Prostate gland (tissue), 2 donors: ENCODE measurements around the gene DZIP3. TPM values are rescaled to one million over a fixed set of nuclear protein-coding genes. Genes with fewer than 3 reads are reported as not detected.

ENCODE experiments used
- DNase-seq: peaks from one replicate; pipeline ENCODE4 v3.0.0-alpha.2; 2019; ENCODE audit warnings: low spot score
- H3K27ac ChIP-seq, 2 donors: fragments of 200-600 bp; sonication (generic); 2 replicates each; pipeline ENCODE4 v1.5.1; 2017 to 2019
- H3K27me3 ChIP-seq: fragments of 200-600 bp; sonication (generic); replicated peaks from 2 replicates; pipeline ENCODE4 v1.5.1; 2019; ENCODE audit not compliant: insufficient read depth
- H3K36me3 ChIP-seq, 2 donors: fragments of 200-600 bp; sonication (generic); 1 replicate in 1 of 2; 2 replicates in 1 of 2; pipeline versions ENCODE4 v1.5.1 to v1.8.1; 2017 to 2019
- H3K4me1 ChIP-seq: fragments of 200-600 bp; sonication (generic); replicated peaks from 2 replicates; pipeline ENCODE4 v1.5.1; 2019
- H3K4me3 ChIP-seq, 2 donors: fragments of 200-600 bp; sonication (generic); 2 replicates each; pipeline ENCODE4 v1.5.1; 2017 to 2019
- H3K9me3 ChIP-seq: fragments of 200-600 bp; sonication (generic); 2 replicates; pipeline ENCODE4 v1.5.1; 2017
- POLR2A ChIP-seq: fragments of 450-650 bp; IDR thresholded peaks from one replicate; pipeline ENCODE4 v1.6.1; 2016; ENCODE audit warnings: antibody characterized with exemption, mild to moderate bottlenecking
- POLR2AphosphoS5 ChIP-seq: sonication (generic); formaldehyde crosslinking; IDR thresholded peaks from one replicate; pipeline ENCODE4 v1.6.1; 2017; ENCODE audit warnings: antibody characterized with exemption
- WGBS: methylation state at CpG from one replicate; pipeline ENCODE4 v1.1.5; 2018; 5-methylcytosine and 5-hydroxymethylcytosine counted together
- intact Hi-C: fragments of 100-400 bp; cut with DNase I; formaldehyde crosslinking; loops from one replicate; pipeline ENCODE4 v1.14.2; 2022
- total RNA-seq, 2 donors: library from RNA; depleted of rRNA; stranded (reverse); fragments of >200 nt; gene quantifications; one replicate each; pipeline ENCODE4 v1.1.0, GENCODE V29; 2016
- TF ChIP-seq, protein P1 (sequence below), 4 experiments: fragments of 200-600 bp in 2 of 4; fragments of 450-650 bp in 2 of 4; sonication (generic) in 2 of 4; IDR thresholded peaks; 1 replicate in 3 of 4; 2 replicates in 1 of 4; pipeline ENCODE4 v1.5.1; 2016 to 2019; ENCODE audit warnings: antibody characterized with exemption in 4 of 4, mild to moderate bottlenecking in 2 of 4, moderate library complexity in 2 of 4

DZIP3 gene
- total RNA-seq, 2 donors from 2014 or later: 9.8 to 22.2 TPM

DNA sequence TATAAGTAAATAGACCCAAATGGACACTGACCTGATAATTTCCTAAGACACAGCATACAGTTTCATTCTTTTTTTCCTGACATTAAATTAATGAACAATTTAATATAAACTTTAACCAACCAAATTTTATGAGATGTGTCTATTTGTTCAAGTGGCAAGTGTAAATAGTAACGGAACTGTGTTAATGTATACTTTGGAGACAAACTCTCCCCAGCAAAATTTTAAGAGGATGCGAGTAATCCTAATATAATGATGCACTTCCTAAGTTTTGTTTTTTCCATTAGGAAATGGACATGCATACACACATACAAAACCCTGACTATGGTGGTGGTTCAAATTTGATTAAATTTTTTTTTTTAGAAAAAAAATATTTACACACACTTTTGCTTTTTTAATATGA lies 40.6 kb upstream of the DZIP3 start:
- Histone ChIP-seq H3K36me3 (no peaks in the 10 kb centered on the region), H3K9me3 (no peaks in the 10 kb centered on the region), H3K27me3 (no peaks in the 10 kb centered on the region), H3K27ac (no peak overlapping the region), H3K4me3 (no peak overlapping the region), H3K4me1 (no peaks in the 10 kb centered on the region)
- no peak for DNase-seq
- intact Hi-C loops: no loop called here
- no peak for TF ChIP-seq POLR2A
- 68% methylated on average over 2 of the region's 2 CpGs for WGBS

DNA sequence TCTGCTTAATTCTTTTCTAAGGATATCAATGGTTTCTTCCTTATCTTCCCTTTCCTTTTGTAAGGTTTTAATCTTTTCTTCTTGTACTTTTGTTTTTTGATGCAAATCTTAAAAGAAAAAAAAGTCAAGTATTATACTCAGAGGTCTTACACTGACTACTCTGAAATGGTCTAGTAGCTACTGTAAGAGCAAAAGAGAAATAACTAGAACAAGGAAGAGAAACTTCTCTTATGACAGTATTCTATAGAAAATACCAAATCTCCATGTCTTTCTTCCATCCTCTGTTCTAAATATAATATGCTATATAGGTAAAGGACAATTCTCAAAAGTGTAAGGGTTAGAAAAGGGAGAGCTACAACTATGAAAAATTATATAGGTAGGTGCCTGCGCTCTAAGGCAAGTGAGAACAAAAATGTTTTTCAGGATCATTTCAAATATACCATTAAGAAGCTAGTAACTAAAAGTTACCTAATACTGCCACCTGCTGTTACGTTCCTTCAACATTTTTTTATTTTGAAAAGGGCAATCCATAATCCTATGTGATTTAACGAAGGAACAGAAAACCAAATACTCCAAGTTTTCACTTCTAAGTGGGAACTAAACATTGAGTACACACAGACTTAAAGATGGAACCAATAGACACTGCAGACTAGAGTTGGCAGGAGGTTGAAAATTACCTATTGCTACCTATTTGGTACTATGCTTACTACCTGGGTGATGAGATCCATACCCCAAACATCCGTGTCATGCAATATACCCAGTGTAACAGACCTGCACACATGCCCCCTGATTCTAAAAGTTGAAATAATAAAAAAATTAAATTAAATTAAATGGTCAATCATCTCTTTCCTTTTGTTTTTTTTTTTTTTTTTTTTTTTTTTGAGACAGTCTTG lies 37.0 kb upstream of the DZIP3 start:
- WGBS: 38% methylated on average over 4 of the region's 4 CpGs
- peak; percentile 29 for DNase-seq
- no peaks in the 10 kb centered on the region for H3K27me3 ChIP-seq
- no peaks in the 10 kb centered on the region for H3K9me3 ChIP-seq
- intact Hi-C loops: loop anchor here (1.0 kb wide), 1 partner anchor 62 kb away; no protein-coding TSS in a partner anchor
- H3K4me3 ChIP-seq: no peak overlapping the region
- no peak overlapping the region for H3K27ac ChIP-seq
- H3K36me3 ChIP-seq: no peaks in the 10 kb centered on the region
- H3K4me1 ChIP-seq: no peaks in the 10 kb centered on the region
- TF ChIP-seq, protein P1, sequence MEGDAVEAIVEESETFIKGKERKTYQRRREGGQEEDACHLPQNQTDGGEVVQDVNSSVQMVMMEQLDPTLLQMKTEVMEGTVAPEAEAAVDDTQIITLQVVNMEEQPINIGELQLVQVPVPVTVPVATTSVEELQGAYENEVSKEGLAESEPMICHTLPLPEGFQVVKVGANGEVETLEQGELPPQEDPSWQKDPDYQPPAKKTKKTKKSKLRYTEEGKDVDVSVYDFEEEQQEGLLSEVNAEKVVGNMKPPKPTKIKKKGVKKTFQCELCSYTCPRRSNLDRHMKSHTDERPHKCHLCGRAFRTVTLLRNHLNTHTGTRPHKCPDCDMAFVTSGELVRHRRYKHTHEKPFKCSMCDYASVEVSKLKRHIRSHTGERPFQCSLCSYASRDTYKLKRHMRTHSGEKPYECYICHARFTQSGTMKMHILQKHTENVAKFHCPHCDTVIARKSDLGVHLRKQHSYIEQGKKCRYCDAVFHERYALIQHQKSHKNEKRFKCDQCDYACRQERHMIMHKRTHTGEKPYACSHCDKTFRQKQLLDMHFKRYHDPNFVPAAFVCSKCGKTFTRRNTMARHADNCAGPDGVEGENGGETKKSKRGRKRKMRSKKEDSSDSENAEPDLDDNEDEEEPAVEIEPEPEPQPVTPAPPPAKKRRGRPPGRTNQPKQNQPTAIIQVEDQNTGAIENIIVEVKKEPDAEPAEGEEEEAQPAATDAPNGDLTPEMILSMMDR (IDR thresholded peaks at IDR 0.05): peak; percentile 36 to 79 (median 64)
- no peak for TF ChIP-seq POLR2AphosphoS5
- TF ChIP-seq POLR2A: no peak

DNA sequence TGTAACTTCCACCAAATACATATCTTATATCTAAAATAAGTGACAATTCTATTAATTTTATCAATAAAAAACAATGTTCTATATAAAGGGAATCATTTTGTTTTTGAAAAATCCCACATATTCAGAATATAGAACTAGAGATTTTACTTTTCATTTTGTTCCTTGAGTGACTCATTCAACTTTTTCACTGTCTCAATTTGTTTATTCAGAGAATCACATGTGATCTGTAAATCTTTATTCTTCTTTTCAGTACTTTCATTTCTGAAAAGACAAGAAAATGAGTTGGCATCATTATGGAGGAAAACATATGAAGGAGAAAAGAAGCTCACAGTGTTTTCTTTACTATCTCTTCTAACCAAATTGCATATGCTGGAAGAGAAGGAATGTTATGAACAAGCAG lies 35.3 kb upstream of the DZIP3 start:
- TF ChIP-seq POLR2AphosphoS5: no peak
- no peak for TF ChIP-seq POLR2A
- TF ChIP-seq, protein P1 (IDR thresholded peaks at IDR 0.05): no peak
- H3K4me1 ChIP-seq: no peaks in the 10 kb centered on the region
- intact Hi-C loops: no loop called here
- no peaks in the 10 kb centered on the region for H3K9me3 ChIP-seq
- H3K27ac ChIP-seq: peak overlapping the region in 1 of 2 donors; percentile 69
- no peak overlapping the region for H3K4me3 ChIP-seq
- no peak for DNase-seq
- H3K27me3 ChIP-seq: no peaks in the 10 kb centered on the region
- no peaks in the 10 kb centered on the region for H3K36me3 ChIP-seq

DNA sequence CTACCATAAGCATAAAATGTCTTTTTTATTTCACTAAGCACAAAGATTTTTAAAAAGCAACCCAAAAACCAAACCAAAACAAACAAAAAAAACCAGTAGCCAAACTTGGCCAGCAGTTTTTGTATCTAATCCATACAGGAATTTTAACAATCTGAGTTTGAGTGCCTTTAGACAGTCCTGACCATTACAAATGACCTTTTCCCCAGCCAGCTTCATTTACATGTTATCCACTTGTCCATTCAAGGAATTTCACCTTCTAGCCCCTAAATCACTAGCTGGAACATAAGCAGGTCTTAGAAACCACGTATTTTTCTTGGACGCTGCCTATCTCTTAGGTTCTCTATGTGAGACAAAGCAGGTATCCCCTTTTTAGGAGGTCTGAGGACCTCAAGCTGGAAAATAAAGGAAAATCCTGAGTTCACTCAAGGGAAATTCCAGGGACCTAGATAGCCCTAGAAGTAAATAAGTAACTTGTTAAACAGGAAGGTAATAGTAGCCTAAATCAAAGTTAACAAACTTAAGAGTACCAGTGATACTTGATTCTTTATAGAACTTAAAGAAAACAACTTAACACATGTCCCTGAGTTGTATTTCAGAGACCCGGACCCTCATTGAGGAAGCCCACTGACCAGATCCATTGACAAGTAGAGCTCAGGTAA lies 34.5 kb upstream of the DZIP3 start:
- no peak for DNase-seq
- Histone ChIP-seq H3K4me3 (no peak overlapping the region), H3K36me3 (no peaks in the 10 kb centered on the region), H3K27ac (peak overlapping the region; percentile 4 to 69), H3K27me3 (no peaks in the 10 kb centered on the region), H3K9me3 (no peaks in the 10 kb centered on the region), H3K4me1 (no peaks in the 10 kb centered on the region)
- TF ChIP-seq POLR2AphosphoS5: no peak
- TF ChIP-seq, protein P1 (IDR thresholded peaks at IDR 0.05): no peak
- no peak for TF ChIP-seq POLR2A
- 56% methylated on average over 3 of the region's 3 CpGs for whole genome bisulfite sequencing
- intact Hi-C loops: no loop called here

DNA sequence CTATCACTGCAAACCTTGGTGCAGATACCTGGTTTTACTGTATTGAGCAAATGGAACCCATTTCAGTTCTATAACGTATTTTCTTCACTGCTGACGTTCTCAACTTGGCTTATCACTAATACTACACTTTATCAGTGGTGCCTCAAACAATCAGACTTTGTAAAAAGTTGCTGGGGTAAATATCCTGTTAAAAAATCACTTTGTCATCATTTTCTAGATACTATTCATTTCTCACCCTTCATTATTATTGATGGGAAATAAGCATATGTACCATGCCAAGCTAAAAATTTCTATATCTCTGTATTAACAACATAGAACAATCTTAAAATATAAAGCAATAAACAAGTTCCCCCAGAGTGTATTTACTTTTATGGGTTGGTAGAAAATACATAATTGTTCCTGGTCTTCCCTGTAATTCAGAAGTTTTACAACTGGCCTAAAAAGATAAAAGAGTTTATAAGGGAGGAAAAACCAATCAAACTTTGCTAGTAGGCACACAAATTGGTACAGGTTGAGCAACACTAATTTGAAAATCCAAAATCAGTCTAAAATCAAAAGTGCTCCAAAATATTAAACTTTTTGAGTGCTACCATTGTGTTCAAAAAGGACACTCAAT lies 33.4 kb upstream of the DZIP3 start:
- no peak overlapping the region for H3K4me3 ChIP-seq
- intact Hi-C loops: no loop called here
- H3K36me3 ChIP-seq: no peaks in the 10 kb centered on the region
- H3K27me3 ChIP-seq: no peaks in the 10 kb centered on the region
- no peak for DNase-seq
- WGBS: 57% methylated on average over 2 of the region's 2 CpGs
- no peaks in the 10 kb centered on the region for H3K9me3 ChIP-seq
- no peaks in the 10 kb centered on the region for H3K4me1 ChIP-seq
- peak; percentile 4 for TF ChIP-seq POLR2AphosphoS5
- no peak for TF ChIP-seq POLR2A
- H3K27ac ChIP-seq: peak overlapping the region in 1 of 2 donors; percentile 69
